Measurements from ENCODE around the gene NAP1L5. TPM values are rescaled to one million over a fixed set of nuclear protein-coding genes. Genes with fewer than 3 reads are reported as not detected.

The NAP1L5 gene
- total RNA-seq, result 0.26 and 0.77 TPM in 2 replicates

- no peaks in the 10 kb centered on the region for H3K27me3 ChIP-seq (ENCODE audit: control insufficient read depth, insufficient read depth, low read length)
- DNase-seq (ENCODE audit: low read depth), result peak; percentile 29
These were observed at the start of gene NAP1L5 for GRCh38 chr4:88697588-88698329. Gene NAP1L5 (minus strand): TSS chr4:88697829. CDS start chr4:88697754, 75 bp downstream.

GRCh38 chr4:88747351-88747750, 49.7 kb upstream of the NAP1L5 start:
- peaks cover 21% of the 10 kb centered on the region for H3K36me3 ChIP-seq (ENCODE audit: control insufficient read depth, insufficient read depth, low read length)
- no peak for TF ChIP-seq CTCF (IDR thresholded peaks at IDR 0.05; ENCODE audit: insufficient read depth, low read length, severe bottlenecking)
- FAIRE-seq (no peak), DNase-seq (ENCODE audit: low read depth) (no peak)
- no peak overlapping the region for H3K4me3 ChIP-seq (ENCODE audit: low read depth, low read length)
- H3K27me3 ChIP-seq (ENCODE audit: control insufficient read depth, insufficient read depth, low read length), result no peaks in the 10 kb centered on the region

More at GRCh38 chr4:88697588-88698329, at the start of gene NAP1L5:
- H3K36me3 ChIP-seq (ENCODE audit: control insufficient read depth, insufficient read depth, low read length), result peaks cover 1% of the 10 kb centered on the region
- TF ChIP-seq CTCF (IDR thresholded peaks at IDR 0.05; ENCODE audit: insufficient read depth, low read length, severe bottlenecking), result no peak
- peak within 1 kb of the TSS; percentile 60 for H3K4me3 ChIP-seq (ENCODE audit: low read depth, low read length)
- FAIRE-seq, result no peak

GRCh38 chr4:88746206-88746605, 48.6 kb upstream of the NAP1L5 start:
- FAIRE-seq (no peak), DNase-seq (ENCODE audit: low read depth) (no peak)
- no peak overlapping the region for H3K4me3 ChIP-seq (ENCODE audit: low read depth, low read length)
- peaks cover 21% of the 10 kb centered on the region for H3K36me3 ChIP-seq (ENCODE audit: control insufficient read depth, insufficient read depth, low read length)
- H3K27me3 ChIP-seq (ENCODE audit: control insufficient read depth, insufficient read depth, low read length), result no peaks in the 10 kb centered on the region
- no peak for TF ChIP-seq CTCF (IDR thresholded peaks at IDR 0.05; ENCODE audit: insufficient read depth, low read length, severe bottlenecking)

- Histone ChIP-seq H3K27me3 (ENCODE audit: control insufficient read depth, insufficient read depth, low read length) (no peaks in the 10 kb centered on the region), H3K36me3 (ENCODE audit: control insufficient read depth, insufficient read depth, low read length) (peaks cover 21% of the 10 kb centered on the region), H3K4me3 (ENCODE audit: low read depth, low read length) (no peak overlapping the region)
- no peak for TF ChIP-seq CTCF (IDR thresholded peaks at IDR 0.05; ENCODE audit: insufficient read depth, low read length, severe bottlenecking)
- no peak for FAIRE-seq
- no peak for DNase-seq (ENCODE audit: low read depth)
These were observed 48.0 kb upstream of the NAP1L5 start for GRCh38 chr4:88745581-88746163.

GRCh38 chr4:88745175-88745574, 47.5 kb upstream of the NAP1L5 start:
- FAIRE-seq (no peak), DNase-seq (ENCODE audit: low read depth) (no peak)
- no peak for TF ChIP-seq CTCF (IDR thresholded peaks at IDR 0.05; ENCODE audit: insufficient read depth, low read length, severe bottlenecking)
- Histone ChIP-seq H3K27me3 (ENCODE audit: control insufficient read depth, insufficient read depth, low read length) (no peaks in the 10 kb centered on the region), H3K36me3 (ENCODE audit: control insufficient read depth, insufficient read depth, low read length) (peaks cover 18% of the 10 kb centered on the region), H3K4me3 (ENCODE audit: low read depth, low read length) (no peak overlapping the region)

All from bronchial epithelial cell (primary cell).